Iris pigment epithelial cell (primary cell): ENCODE results near the gene SKP2.
"Not testable (repeated sequence)": the region's sequence is repeated elsewhere in the genome, so short reads cannot be mapped to it uniquely, and the experiment has no call there.

ENCODE experiments used
- DNase-seq: peaks from one replicate; pipeline ENCODE4 v3.0.0-alpha.2; 2011; ENCODE audit warnings: low read depth

The SKP2 gene

GRCh38 chr5:36151434-36152323 lies at the start of gene SKP2, which contains the start of gene LMBRD2:
Gene SKP2, plus strand, starts transcription at chr5:36152111. Its CDS starts 152 bp downstream, at chr5:36152263.
Gene LMBRD2, minus strand, starts transcription at chr5:36151887. Its CDS starts 8,538 bp downstream, at chr5:36143349.
- DNase-seq = peak; percentile 99

DNA sequence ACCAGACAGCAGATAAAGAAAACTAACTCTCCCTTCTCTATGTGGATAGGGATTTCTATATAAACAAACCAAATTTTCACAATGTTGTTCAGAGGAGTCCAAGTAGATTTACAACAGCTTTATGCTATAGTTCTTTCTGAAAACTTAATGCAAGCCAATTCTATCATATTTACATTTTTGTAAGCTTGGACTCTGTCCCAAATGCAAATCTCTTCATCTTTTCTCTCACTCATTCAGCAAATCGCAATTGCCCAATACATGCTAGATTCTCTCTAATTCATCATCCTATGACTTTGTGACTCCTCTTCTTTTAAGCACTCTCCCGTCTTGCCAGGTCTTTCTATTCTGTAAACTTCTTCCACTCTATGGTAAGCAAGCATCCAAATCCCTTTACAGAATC lies 46.1 kb upstream of the SKP2 start:
- DNase-seq = peak; percentile 6

DNA sequence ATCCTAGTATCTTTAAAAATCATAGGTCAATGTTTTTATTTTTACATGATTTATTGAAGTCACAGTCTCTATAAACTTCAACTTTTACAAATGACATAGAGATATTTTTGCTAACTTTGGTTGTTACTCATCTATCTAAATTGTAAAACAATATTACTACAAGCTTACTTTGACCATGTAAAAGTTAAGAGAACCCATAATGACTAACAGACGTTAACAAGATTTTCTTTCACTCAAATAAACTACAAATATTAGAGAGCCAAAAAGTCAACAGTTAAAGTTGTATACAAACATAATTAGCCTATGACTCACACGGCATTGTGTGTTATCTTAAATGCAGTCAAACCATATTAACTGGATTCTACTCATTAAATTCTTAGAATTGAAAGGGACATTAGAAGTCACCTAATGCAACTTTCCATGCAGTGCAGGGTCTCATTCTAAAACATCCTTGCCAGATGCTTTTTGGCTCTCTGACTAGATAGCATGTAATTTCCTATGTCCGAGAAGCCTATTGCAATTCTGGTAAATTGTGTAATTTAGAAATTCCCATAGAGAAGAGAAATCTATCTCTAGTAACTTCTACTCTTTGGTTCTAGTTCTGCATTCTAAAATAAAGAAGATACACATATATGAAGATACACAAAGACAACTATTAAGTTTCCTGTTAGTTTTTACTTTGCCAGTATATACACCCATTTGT lies 43.0 kb upstream of the SKP2 start:
- no peak for DNase-seq

DNA sequence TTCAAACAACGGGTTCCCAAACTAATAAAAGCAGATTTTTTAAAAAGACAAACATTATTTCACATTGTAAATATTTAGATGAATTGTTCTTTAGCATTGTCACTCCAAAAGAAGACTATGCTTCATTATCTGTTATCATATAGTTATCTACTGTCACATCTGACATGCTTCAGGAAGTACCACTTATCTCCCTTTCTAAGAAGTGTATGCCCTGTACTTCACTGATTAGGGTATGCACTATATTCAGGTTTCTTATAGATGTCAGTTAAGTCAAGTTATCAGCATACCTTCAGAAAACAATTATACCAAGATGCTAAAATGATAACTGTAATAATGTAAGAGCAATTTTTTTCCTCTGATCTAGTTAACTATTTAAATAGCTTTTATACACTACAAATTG lies 40.7 kb upstream of the SKP2 start:
- DNase-seq = no peak

- DNase-seq = no peak
Observed at GRCh38 chr5:36125868-36126267, 26.0 kb upstream of the SKP2 start.

GRCh38 chr5:36128795-36129194 lies 23.1 kb upstream of the SKP2 start:
- no peak for DNase-seq

DNA sequence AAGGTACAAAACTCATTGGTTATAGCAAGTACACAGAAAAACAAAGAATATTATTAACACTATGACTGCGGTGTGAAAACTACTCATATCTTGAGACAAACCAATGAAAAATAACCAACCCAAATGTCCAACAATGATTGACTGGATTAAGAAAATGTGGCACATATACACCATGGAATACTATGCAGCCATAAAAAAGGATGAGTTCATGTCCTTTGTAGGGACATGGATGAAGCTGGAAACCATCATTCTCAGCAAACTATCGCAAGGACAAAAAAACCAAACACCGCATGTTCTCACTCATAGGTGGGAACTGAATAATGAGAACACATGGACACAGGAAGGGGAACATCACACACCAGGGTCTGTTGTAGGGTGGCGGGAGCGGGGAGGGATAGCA lies 22.2 kb upstream of the SKP2 start:
- DNase-seq = not testable (repeated sequence)

DNA sequence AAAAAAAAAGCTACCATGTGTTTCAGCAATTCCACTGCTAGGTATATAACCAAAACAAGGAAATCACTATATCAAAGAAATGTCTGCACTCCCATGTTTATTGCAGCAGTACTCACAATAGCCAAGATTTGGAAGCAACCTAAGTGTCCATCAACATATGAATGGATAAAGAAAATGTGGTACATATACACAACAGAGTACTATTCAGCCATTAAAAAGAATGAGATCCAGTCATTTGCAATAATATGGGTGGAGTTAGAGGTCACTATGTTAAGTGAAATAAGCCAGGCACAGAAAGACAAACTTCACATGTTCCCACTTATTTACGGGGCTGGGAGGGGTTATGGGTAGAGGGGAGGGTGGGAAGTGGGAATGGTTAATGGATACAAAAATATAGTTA lies 18.9 kb upstream of the SKP2 start:
- not testable (repeated sequence) for DNase-seq

DNA sequence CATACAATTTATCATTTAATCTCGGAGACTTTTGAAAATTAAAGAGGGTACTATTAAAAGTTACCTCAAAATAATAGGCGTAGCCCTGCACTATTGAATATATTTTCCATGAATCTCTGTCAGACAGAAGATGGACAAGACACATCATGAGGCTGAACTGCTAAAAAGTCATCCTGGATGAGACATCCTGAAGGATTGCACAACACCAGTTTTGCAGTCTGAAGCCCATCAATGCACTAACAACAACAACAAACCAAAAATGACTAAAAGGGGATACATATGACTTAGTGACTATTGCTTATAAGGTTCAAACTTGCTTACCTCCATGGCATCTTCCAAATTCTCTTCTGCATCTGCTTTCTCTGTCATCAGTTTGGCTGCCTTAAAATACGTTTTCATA lies 15.9 kb upstream of the SKP2 start:
- DNase-seq = no peak

- DNase-seq = no peak
Observed at GRCh38 chr5:36136581-36136980, 15.3 kb upstream of the SKP2 start.

DNA sequence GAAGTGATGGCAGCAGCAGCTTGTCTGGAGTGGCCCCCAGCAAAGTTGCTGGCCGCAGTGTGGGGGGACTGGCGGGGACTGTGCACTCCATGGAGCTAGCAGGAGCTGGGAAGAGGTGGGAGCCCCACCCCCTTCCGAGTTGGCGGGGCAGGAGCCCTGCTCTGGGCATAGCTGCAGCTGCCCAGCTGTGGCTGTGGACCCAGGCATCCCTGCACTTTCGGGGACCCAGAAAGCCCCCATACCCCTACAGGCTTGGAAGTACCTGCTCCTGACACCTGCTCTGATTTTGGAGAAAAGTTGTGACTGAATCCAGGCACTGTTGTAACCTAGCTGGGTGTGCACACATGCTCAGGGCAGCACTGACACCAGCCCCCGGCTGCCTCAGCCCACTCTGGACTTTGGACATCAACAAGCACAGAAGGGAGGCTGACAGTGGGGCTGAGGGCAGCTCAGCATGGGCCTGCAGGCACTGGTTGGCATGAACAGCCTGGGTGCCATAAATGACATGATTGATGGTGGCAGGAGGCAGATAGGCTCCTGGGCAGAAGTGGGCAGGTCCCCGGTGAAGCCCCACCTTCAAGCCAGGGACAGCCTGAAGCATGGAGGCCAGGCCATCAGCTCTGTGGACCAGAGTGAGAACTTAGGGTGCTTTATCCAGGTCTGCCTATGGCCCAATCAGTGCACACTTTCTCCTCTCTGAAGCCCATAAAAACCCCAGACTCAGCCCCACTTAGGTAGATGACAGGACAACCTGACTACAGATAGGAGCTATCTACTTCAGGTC lies 12.8 kb upstream of the SKP2 start:
- no peak for DNase-seq

- no peak for DNase-seq
Observed at GRCh38 chr5:36145311-36145710, 6.6 kb upstream of the SKP2 start.

GRCh38 chr5:36146390-36146789 lies 5.5 kb upstream of the SKP2 start:
- no peak for DNase-seq

GRCh38 chr5:36147681-36148080 lies 4.2 kb upstream of the SKP2 start:
- peak; percentile 43 for DNase-seq

GRCh38 chr5:36150676-36151433 lies 1.1 kb upstream of the SKP2 start:
- DNase-seq = peak; percentile 64

DNA sequence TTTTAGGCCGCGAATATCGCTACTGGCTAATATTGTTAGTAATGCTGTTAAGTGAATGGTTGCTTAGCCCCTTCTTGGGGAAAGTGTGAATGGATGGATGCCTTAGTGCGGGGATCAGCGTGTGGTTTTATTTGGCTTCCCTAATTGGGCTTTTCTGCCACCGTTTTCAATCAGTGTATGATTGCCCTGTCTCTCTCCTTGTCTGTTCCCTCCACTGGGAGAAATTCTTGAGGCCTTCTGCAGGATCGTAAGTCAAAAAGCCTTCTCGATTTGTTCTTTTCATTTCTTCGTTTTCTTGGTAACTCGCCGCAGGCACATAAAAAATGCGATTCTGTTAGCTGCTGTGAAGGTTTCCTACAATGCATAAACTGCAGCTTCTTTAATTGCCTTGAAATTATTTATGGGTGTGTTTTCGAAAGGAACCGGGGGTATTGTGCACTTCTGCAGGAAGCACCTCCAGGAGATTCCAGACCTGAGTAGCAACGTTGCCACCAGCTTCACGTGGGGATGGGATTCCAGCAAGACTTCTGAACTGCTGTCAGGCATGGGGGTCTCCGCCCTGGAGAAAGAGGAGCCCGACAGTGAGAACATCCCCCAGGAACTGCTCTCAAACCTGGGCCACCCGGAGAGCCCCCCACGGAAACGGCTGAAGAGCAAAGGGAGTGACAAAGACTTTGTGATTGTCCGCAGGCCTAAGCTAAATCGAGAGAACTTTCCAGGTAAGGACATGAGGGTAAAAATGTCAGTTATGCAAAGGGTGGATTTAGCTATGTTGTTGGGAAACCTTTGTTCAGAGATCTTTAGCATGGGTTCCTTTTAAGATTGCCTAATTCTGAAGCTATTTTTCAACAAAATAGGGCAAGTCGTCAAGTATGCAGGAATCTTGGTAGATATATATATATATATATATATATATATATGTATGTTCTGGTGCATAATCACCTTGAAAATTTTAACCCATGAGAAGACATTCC lies 700 bp downstream of the SKP2 start:
- DNase-seq = peak; percentile 51

GRCh38 chr5:36153298-36153677 lies 1.4 kb downstream of the SKP2 start:
- DNase-seq = no peak

DNA sequence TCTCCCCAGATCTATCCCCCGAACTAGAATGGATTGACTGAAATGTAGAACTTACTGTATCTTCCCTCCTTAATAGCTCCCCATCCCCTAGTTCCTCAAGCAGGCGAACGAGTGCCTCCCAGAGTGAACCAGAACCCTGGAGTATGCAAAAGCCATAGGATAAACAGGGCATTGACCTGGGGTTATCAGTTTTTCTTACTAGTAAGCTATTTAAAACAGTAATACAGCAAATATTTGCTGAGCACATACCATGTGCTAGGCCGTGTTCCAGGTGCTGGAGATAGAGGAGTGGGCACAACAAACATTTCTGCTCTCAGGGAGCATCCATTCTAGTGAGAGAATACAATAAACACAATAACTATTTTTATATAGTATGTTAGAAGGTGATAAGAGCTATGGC lies 1.8 kb downstream of the SKP2 start:
- no peak for DNase-seq

DNA sequence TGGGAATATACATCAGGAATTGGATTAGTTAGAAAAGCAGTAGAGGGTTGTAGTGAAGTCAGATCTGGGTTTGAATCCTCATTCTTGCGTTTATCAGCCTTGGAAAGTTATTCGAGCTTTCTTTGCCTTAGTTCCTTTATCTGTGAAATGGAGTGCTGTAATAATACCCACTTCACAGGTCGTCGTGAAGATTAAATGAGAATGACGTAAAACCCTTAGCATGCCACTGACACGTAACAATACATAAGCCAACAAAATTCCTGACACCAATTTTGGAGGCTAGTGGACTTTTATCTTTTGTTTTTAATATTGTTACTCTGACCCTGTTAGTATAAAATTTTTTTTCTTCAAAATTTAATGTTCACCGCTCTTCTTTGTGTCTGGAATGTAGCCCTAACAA lies 3.4 kb downstream of the SKP2 start:
- DNase-seq = no peak

DNA sequence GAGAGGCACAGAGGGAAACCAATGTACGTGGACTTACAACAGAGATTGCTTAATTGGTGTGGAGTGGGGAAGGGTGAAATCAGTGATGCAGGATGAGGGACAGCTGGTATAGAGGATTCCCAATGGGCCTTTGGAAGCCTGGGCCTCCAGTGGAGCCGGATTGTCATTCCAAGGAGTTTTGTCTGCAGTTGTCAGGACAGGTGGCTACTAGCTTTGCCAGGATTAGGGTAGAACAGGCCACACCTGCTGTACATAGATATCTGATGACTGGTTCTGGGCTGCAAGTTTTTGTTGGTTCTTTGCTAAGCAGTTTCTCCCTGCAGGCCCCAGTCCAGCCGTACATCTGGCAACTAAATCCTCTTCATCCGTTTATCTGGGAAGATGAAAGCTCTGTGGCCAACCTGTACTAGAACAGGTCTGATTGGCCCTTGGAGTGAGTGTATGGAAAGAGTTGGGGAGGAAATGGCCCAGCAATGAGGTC lies 4.2 kb downstream of the SKP2 start:
- peak; percentile 80 for DNase-seq
